Omental fat pad (tissue), 4 donors: ENCODE measurements around the gene ZIC2. TPM values are rescaled to one million over a fixed set of nuclear protein-coding genes. Genes with fewer than 3 reads are reported as not detected.

Source experiments
- ATAC-seq: fragments of 150-250 bp; one replicate; pipeline ENCODE4 v1.9.1; 2016; ENCODE audit warnings: mild to moderate bottlenecking, moderate library complexity; ENCODE audit not compliant: low FRiP score
- DNase-seq: peaks from one replicate; pipeline ENCODE4 v3.0.0-alpha.2; 2019; ENCODE audit warnings: low spot score
- total RNA-seq, 4 donors: library from RNA; depleted of rRNA; stranded (reverse); fragments of >200 nt; gene quantifications; one replicate each; pipeline ENCODE4 v1.1.0, GENCODE V29; 2016
- TF ChIP-seq, protein P1 (sequence below), 3 donors: fragments of 450-650 bp; IDR thresholded peaks; one replicate each; pipeline ENCODE4 v1.5.1; 2016 to 2017; ENCODE audit warnings: antibody characterized with exemption in 3 of 3, mild to moderate bottlenecking in 3 of 3, moderate library complexity in 2 of 3

ZIC2 gene
- total RNA-seq, 4 donors from 2014 or later = not detected

DNA sequence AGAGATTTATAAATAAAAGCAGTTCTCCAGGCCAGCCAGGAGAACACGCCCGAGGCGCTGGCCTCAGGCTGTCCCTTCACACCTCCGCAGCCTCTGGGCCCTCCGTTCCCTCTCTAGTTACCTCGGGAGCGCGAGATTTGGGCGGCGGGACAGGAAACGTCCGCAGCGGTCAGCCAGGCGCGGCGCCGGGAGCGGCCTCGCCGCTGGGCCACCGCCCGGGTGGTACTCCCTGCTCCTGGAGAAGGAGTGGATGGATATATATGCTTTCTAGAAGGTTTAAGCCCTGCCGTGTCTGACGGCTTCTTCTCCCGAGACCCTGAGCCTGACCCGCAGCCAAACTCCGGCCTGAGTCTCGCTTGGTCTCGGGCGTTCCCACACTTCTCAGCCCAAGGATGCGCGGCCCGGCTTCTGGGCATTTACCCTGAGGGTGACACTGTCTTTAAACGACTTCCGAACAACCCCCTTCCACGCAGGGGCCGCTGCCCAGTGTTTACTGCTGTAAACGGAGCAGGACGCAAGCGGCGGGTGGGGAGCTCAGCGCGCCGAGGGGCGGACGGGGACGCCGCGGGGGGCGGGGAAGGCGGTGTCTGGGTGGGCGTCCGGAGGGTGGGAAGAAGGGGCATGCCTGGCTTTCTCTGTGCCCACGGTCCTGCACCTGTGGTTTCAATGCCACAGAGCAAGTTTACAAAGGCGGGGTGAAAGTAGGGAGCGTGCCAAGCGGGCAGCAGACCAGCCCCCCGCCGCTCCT lies 2.0 kb upstream of the ZIC2 start:
- TF ChIP-seq, protein P1, sequence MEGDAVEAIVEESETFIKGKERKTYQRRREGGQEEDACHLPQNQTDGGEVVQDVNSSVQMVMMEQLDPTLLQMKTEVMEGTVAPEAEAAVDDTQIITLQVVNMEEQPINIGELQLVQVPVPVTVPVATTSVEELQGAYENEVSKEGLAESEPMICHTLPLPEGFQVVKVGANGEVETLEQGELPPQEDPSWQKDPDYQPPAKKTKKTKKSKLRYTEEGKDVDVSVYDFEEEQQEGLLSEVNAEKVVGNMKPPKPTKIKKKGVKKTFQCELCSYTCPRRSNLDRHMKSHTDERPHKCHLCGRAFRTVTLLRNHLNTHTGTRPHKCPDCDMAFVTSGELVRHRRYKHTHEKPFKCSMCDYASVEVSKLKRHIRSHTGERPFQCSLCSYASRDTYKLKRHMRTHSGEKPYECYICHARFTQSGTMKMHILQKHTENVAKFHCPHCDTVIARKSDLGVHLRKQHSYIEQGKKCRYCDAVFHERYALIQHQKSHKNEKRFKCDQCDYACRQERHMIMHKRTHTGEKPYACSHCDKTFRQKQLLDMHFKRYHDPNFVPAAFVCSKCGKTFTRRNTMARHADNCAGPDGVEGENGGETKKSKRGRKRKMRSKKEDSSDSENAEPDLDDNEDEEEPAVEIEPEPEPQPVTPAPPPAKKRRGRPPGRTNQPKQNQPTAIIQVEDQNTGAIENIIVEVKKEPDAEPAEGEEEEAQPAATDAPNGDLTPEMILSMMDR (IDR thresholded peaks at IDR 0.05) = no peak
- DNase-seq (no peak), ATAC-seq (no peak)

DNA sequence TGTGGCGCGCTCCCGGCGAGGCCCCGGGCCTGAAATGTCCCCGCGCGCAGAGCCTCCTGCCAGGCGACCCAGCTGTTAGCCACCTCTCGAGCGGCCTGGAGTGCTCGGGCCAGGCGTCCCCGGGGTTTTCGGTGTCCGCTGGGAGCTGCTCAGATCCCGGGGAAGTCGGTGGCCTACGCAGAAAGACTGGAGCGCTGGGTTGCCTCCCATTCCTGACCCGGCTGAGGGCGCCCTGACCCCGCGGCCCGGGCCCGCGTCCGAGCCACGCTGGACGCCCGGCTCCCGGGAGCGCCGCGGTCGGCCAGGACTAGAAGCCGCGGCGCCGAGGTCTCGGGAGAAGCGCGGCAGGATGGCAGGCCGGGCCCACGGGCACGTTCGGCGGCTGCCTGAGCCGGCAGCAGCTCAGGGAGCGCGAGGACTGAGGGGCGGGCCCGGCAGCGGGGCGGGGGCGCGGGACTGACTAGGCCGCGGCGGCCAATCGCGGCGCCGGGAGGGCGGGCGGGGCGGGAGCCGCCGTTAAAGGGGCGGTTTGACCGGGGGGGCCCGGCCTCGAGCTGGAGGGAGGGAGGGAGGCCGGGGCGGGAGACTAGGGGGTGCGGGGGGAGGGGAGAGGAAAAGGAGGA lies 1.3 kb upstream of the ZIC2 start:
- DNase-seq = no peak
- TF ChIP-seq, protein P1 (IDR thresholded peaks at IDR 0.05) = no peak
- no peak for ATAC-seq

DNA sequence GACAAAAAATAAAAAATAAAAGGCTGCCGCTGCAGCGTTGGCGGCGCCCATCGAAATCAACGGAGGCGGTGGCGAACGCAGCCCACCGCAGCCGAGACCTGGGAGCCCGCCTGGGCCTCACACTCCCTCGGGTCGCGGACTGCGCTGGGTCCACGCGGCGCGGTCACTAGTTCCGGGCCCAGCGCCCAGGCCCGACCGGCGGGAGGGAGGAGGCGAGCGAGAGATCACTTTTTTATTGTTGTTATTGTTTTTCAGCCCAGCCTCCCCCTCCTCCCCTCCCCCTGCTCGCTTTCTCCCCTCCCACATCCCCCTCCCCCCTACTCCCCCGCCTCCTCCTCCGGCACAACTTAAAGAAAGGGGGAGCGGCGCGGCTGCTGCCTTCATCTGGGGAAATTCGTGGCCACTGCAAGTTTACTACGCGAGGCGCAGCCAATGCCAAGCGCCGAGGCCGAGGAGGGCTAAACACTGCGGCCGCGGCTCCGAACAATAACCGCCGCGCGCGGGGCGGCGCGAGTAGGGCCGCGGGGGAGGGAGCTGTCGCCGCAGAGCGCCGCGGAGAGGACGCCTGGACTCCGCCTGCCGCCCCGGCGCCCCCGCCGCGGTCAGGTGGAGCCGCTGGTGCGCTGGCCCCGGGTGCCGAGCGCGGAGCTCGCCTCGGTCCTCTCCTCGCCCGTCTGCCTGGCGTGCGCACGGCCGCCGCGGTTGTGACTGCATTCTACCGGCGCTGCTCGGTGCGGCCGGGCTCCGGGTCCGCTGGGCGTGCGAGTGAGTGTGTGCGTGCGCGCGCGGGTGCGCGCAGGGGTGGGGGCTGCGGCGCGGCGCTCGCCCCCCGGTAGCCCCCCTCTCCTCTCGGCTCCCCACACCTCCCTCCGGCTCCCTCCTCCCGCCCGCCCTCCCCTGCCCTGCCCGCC lies 505 bp upstream of the ZIC2 start:
- DNase-seq = no peak
- TF ChIP-seq, protein P1 (IDR thresholded peaks at IDR 0.05) = no peak
- ATAC-seq = no peak

DNA sequence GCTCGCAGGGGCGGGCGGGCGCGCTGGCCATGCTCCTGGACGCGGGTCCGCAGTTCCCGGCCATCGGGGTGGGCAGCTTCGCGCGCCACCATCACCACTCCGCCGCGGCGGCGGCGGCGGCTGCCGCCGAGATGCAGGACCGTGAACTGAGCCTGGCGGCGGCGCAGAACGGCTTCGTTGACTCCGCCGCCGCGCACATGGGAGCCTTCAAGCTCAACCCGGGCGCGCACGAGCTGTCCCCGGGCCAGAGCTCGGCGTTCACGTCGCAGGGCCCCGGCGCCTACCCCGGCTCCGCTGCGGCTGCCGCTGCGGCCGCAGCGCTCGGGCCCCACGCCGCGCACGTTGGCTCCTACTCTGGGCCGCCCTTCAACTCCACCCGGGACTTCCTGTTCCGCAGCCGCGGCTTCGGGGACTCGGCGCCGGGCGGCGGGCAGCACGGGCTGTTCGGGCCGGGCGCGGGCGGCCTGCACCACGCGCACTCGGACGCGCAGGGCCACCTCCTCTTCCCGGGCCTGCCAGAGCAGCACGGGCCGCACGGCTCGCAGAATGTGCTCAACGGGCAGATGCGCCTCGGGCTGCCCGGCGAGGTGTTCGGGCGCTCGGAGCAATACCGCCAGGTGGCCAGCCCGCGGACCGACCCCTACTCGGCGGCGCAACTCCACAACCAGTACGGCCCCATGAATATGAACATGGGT lies 599 bp downstream of the ZIC2 start:
- ATAC-seq (no peak), DNase-seq (no peak)

DNA sequence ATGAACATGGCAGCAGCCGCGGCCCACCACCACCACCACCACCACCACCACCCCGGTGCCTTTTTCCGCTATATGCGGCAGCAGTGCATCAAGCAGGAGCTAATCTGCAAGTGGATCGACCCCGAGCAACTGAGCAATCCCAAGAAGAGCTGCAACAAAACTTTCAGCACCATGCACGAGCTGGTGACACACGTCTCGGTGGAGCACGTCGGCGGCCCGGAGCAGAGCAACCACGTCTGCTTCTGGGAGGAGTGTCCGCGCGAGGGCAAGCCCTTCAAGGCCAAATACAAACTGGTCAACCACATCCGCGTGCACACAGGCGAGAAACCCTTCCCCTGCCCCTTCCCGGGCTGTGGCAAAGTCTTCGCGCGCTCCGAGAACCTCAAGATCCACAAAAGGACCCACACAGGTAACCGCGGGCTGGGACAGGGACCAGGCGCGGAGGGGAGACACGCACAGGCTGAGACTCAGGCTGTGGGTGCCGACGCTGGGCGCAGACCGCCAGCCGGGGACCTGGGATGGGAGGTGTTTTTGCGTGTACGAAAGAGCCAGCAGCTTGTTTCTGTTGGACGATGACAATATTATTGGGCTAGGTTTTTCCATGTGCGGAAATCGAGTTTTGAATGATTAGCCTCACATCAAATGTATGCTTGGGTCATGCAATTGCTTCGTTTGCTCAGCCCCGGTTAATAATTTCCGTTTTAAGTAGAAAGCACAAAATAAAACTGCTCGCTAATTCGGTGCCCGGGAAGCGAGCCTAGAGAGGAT lies 1.3 kb downstream of the ZIC2 start:
- TF ChIP-seq, protein P1 (IDR thresholded peaks at IDR 0.05) = no peak
- ATAC-seq (no peak), DNase-seq (no peak)

More for the DNA sequence above, 599 bp downstream of the ZIC2 start:
- TF ChIP-seq, protein P1 (IDR thresholded peaks at IDR 0.05) = no peak
